HCT116 (cell line): ENCODE measurements around the gene AGER. TPM values are rescaled to one million over a fixed set of nuclear protein-coding genes. Genes with fewer than 3 reads are reported as not detected.
"Not testable (repeated sequence)": the region's sequence is repeated elsewhere in the genome, so short reads cannot be mapped to it uniquely, and the experiment has no call there.

ENCODE experiments used
- ATAC-seq: fragments of 200-7000 bp; cut with Tn5 transposase; 2 replicates; pipeline ENCODE4 v1.9.1; 2020; ENCODE audit warnings: mild to moderate bottlenecking, moderate library complexity
- BruUV-seq: library from RNA; stranded (reverse); fragments of 400-500 nt; replicated peaks from 2 replicates; lab custom pipeline; 2021; lab: Mats Ljungman, UMichigan
- CTCF ChIA-PET: fragments of 300-600 bp; sonication (Branson Sonifier 250); formaldehyde crosslinking; loops from one replicate; lab custom pipeline; 2021; ENCODE audit warnings: antibody characterized with exemption; lab: Charles Lee
- POLR2A ChIA-PET: fragments of 300-600, 350-600 bp; sonication (Branson Sonifier 250); formaldehyde crosslinking; loops from one replicate; lab custom pipeline; 2021; ENCODE audit warnings: antibody characterized with exemption; lab: Charles Lee
- RAD21 ChIA-PET, 2 experiments: fragments of 300-600 bp; sonication (Branson Sonifier 250); formaldehyde crosslinking; loops; one replicate each; lab custom pipeline; 2023; ENCODE audit warnings: low total read pairs in 2 of 2; ENCODE audit not compliant: uncharacterized antibody in 2 of 2, unreplicated experiment in 2 of 2, low non-redundant PET in 1 of 2; lab: Charles Lee
- DNase-seq: peaks from one replicate; pipeline ENCODE4 v3.0.0-alpha.2; 2010; ENCODE audit warnings: low read depth, low spot score
- H2AFZ ChIP-seq: fragments of 200-600 bp; shearing (Covaris generic), sonication (generic); 2 replicates; pipeline ENCODE4 v1.6.1; 2017; ENCODE audit warnings: low read depth, mixed run types, mixed read lengths, antibody characterized with exemption, low read length; ENCODE audit not compliant: poor library complexity, severe bottlenecking
- H3K27ac ChIP-seq: 2 replicates; pipeline ENCODE4 v1.5.1; 2012; ENCODE audit warnings: low read depth, low read length
- H3K27me3 ChIP-seq: fragments of 200-600 bp; sonication (generic); 2 replicates; pipeline ENCODE4 v1.6.1; 2016; ENCODE audit warnings: mixed run types, low read length, mixed read lengths; ENCODE audit not compliant: insufficient read depth
- H3K36me3 ChIP-seq, 2 experiments: fragments of 200-500 bp in 1 of 2; fragments of 200-600 bp in 1 of 2; sonication (Bioruptor generic) in 1 of 2; sonication (generic) in 1 of 2; 2 replicates each; pipeline versions ENCODE4 v1.5.1 to v1.6.1; 2014 to 2016; ENCODE audit warnings: low read length in 2 of 2, inconsistent platforms in 1 of 2, mixed read lengths in 1 of 2, mixed run types in 1 of 2; ENCODE audit not compliant: insufficient read depth in 2 of 2, control insufficient read depth in 1 of 2
- H3K4me1 ChIP-seq, 2 experiments: fragments of 200-600 bp in 1 of 2; sonication (generic) in 1 of 2; 2 replicates each; pipeline versions ENCODE4 v1.5.1 to v1.6.1; 2012 to 2017; ENCODE audit warnings: low read length in 2 of 2, inconsistent platforms in 1 of 2, mild to moderate bottlenecking in 1 of 2, mixed read lengths in 1 of 2, mixed run types in 1 of 2, moderate library complexity in 1 of 2; ENCODE audit not compliant: insufficient read depth in 2 of 2, control insufficient read depth in 1 of 2
- H3K4me2 ChIP-seq: fragments of 200-600 bp; sonication (generic); 2 replicates; pipeline ENCODE4 v1.6.1; 2017; ENCODE audit warnings: mixed run types, low read length, mixed read lengths
- H3K4me3 ChIP-seq, 2 experiments: fragments of 200-600 bp in 1 of 2; sonication (generic) in 1 of 2; replicated peaks in 1 of 2; 2 replicates each; pipeline ENCODE4 v1.5.1; 2011 to 2016; ENCODE audit warnings: low read length in 2 of 2, control low read depth in 1 of 2, low read depth in 1 of 2, mild to moderate bottlenecking in 1 of 2, mixed read lengths in 1 of 2, mixed run types in 1 of 2
- H3K79me2 ChIP-seq: fragments of 200-600 bp; sonication (generic); 2 replicates; pipeline ENCODE4 v1.6.1; 2017; ENCODE audit warnings: mild to moderate bottlenecking, mixed run types, low read length, moderate library complexity, mixed read lengths; ENCODE audit not compliant: insufficient read depth
- H3K9ac ChIP-seq: fragments of 200-600 bp; sonication (generic); 2 replicates; pipeline ENCODE4 v1.6.1; 2016; ENCODE audit warnings: low read length, mixed read lengths
- H3K9me2 ChIP-seq: fragments of 200-600 bp; sonication (generic), shearing (Covaris generic); 2 replicates; pipeline ENCODE4 v1.6.1; 2017; ENCODE audit warnings: mixed run types, mild to moderate bottlenecking, moderate library complexity; ENCODE audit not compliant: insufficient read depth
- H3K9me3 ChIP-seq, 2 experiments: fragments of 200-500 bp in 1 of 2; fragments of 200-600 bp in 1 of 2; sonication (Bioruptor generic) in 1 of 2; sonication (generic) in 1 of 2; 2 replicates each; pipeline ENCODE4 v1.6.1; 2014 to 2017; ENCODE audit warnings: low read length in 2 of 2, mixed read lengths in 2 of 2, inconsistent platforms in 1 of 2, low read depth in 1 of 2, mild to moderate bottlenecking in 1 of 2, mixed run types in 1 of 2, moderate library complexity in 1 of 2; ENCODE audit not compliant: control insufficient read depth in 1 of 2, insufficient read depth in 1 of 2
- H4K20me1 ChIP-seq: fragments of 200-600 bp; sonication (generic), shearing (Covaris generic); 2 replicates; pipeline ENCODE4 v1.6.1; 2017; ENCODE audit warnings: mixed run types, mild to moderate bottlenecking, moderate library complexity; ENCODE audit not compliant: insufficient read depth
- CBX3 ChIP-seq: IDR thresholded peaks from 2 replicates; pipeline ENCODE4 v1.6.1; 2012; ENCODE audit warnings: low read depth
- ELF1 ChIP-seq: IDR thresholded peaks from 2 replicates; pipeline ENCODE4 v1.6.1; 2012; ENCODE audit warnings: low read depth, borderline replicate concordance
- RAD21 ChIP-seq: IDR thresholded peaks from 2 replicates; pipeline ENCODE4 v1.6.1; 2012; ENCODE audit warnings: low read depth, mild to moderate bottlenecking
- SRF ChIP-seq: IDR thresholded peaks from 2 replicates; pipeline ENCODE4 v1.6.1; 2012; ENCODE audit warnings: low read depth
- TCF7L2 ChIP-seq: IDR thresholded peaks from 2 replicates; pipeline ENCODE4 v1.7.0; 2011; ENCODE audit warnings: borderline replicate concordance, inconsistent platforms; ENCODE audit not compliant: insufficient read depth, insufficient read length; ENCODE audit errors: extremely low read depth
- YY1 ChIP-seq: IDR thresholded peaks from 2 replicates; pipeline ENCODE4 v1.6.1; 2011; ENCODE audit warnings: low read length, low read depth, moderate library complexity, mild to moderate bottlenecking; ENCODE audit not compliant: insufficient replicate concordance; ENCODE audit errors: extremely low read depth
- ZNF274 ChIP-seq: fragments of 200-500 bp; sonication (Bioruptor generic); IDR thresholded peaks from 2 replicates; pipeline ENCODE4 v1.6.1; 2014; ENCODE audit warnings: mild to moderate bottlenecking, low read depth, low read length, inconsistent platforms
- intact Hi-C: fragments of 100-400 bp; cut with micrococcal nuclease; formaldehyde crosslinking; loops from 2 replicates; pipeline ENCODE4 v1.10.0; 2022
- total RNA-seq: library from RNA; stranded (reverse); gene quantifications from one replicate; pipeline ENCODE4 v1.2.1, GENCODE V29; 2021; ENCODE audit not compliant: unreplicated experiment
- TF ChIP-seq, protein P1 (sequence below), 3 experiments: fragments of 200-600 bp in 1 of 3; sonication (generic) in 1 of 3; IDR thresholded peaks in 2 of 3; conservative IDR thresholded peaks in 1 of 3; 2 replicates each; pipeline ENCODE4 v1.5.1; 2012 to 2017; ENCODE audit warnings: low read depth in 2 of 3, low read length in 2 of 3, antibody characterized with exemption in 1 of 3, borderline replicate concordance in 1 of 3, control low read depth in 1 of 3, mild to moderate bottlenecking in 1 of 3, mixed read lengths in 1 of 3, mixed run types in 1 of 3, moderate library complexity in 1 of 3; ENCODE audit not compliant: insufficient read depth in 1 of 3
- TF ChIP-seq, protein P2 (sequence below): IDR thresholded peaks from 2 replicates; pipeline ENCODE4 v1.6.1; 2011; ENCODE audit warnings: mild to moderate bottlenecking, low read length, moderate library complexity; ENCODE audit not compliant: insufficient replicate concordance; ENCODE audit errors: extremely low read depth

AGER gene
- total RNA-seq, 1 experiment from 2014 or later: 22.6 TPM

DNA sequence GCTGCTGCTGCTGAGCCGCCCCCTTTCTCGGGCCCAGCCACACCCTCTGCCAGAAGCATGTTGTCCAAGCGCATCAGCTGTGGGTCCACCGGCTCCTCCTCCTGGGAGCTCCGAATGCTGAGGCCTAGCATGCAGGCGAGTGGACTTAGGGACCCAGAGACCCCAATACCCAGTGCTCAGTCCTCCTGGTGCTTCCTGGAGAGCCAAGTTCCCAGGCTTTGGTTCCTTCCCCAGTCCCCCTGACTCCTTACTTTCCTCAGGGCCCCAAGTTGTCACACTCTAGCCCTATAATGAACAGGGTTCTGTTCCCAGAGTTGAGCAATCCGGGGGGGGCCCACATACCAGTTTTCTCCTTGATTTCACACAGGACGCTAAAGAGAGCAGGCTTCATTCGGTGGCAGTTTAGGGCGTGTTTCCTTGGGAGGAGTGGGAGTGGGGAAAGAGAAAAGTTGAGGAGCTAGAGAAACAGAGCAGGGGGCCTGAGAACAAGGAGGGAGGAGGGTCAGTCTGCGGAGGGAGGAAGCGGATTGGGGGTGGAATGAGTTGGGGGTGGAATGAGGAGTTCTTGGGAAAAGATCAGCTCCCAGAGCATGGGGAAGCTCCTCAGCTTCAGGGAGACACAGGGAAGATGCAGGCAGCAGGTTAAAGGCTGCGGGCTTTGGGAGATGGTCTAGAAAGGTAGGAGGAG is 4.5 kb upstream of the AGER start:
- POLR2A ChIA-PET: interaction anchor here (0.6 kb wide), 1 partner anchor 59 kb away, joined by 3 read pairs; the partner anchor contains the start of gene FKBPL
- H3K27me3 ChIP-seq: no peaks in the 10 kb centered on the region
- intact Hi-C loops: no loop called here
- DNase-seq: no peak
- peak overlapping the region; percentile 87 for H3K9ac ChIP-seq
- H3K9me2 ChIP-seq: no peaks in the 10 kb centered on the region
- no peaks in the 10 kb centered on the region for H4K20me1 ChIP-seq
- CTCF ChIA-PET: no interaction called here
- peaks cover 0 to 3% of the 10 kb centered on the region in 2 experiments; a peak in 2 of 4 replicates for H3K36me3 ChIP-seq
- H3K9me3 ChIP-seq: no peaks in the 10 kb centered on the region
- RAD21 ChIA-PET: no interaction called here
- H3K27ac ChIP-seq: peak overlapping the region; percentile 81
- H3K79me2 ChIP-seq: peaks cover 13% of the 10 kb centered on the region
- H3K4me3 ChIP-seq: peak overlapping the region; percentile 80 to 84
- peaks cover 16 to 60% of the 10 kb centered on the region in 2 experiments for H3K4me1 ChIP-seq
- ATAC-seq: no peak
- no peak overlapping the region for H2AFZ ChIP-seq
- TSS peak; percentile 23 for BruUV-seq
- H3K4me2 ChIP-seq: peak overlapping the region; percentile 81
- TF ChIP-seq SRF: no peak
- TF ChIP-seq, protein P1, sequence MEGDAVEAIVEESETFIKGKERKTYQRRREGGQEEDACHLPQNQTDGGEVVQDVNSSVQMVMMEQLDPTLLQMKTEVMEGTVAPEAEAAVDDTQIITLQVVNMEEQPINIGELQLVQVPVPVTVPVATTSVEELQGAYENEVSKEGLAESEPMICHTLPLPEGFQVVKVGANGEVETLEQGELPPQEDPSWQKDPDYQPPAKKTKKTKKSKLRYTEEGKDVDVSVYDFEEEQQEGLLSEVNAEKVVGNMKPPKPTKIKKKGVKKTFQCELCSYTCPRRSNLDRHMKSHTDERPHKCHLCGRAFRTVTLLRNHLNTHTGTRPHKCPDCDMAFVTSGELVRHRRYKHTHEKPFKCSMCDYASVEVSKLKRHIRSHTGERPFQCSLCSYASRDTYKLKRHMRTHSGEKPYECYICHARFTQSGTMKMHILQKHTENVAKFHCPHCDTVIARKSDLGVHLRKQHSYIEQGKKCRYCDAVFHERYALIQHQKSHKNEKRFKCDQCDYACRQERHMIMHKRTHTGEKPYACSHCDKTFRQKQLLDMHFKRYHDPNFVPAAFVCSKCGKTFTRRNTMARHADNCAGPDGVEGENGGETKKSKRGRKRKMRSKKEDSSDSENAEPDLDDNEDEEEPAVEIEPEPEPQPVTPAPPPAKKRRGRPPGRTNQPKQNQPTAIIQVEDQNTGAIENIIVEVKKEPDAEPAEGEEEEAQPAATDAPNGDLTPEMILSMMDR (IDR thresholded peaks at IDR 0.05 in 2 of 3, conservative IDR thresholded peaks at IDR 0.05 in 1 of 3; ENCODE audit: borderline replicate concordance in 1 of 3, insufficient read depth in 1 of 3, low read depth in 2 of 3, low read length in 2 of 3): no peak
- TF ChIP-seq ZNF274: no peak
- no peak for TF ChIP-seq RAD21
- no peak for TF ChIP-seq CBX3
- no peak for TF ChIP-seq ELF1
- TF ChIP-seq, protein P2, sequence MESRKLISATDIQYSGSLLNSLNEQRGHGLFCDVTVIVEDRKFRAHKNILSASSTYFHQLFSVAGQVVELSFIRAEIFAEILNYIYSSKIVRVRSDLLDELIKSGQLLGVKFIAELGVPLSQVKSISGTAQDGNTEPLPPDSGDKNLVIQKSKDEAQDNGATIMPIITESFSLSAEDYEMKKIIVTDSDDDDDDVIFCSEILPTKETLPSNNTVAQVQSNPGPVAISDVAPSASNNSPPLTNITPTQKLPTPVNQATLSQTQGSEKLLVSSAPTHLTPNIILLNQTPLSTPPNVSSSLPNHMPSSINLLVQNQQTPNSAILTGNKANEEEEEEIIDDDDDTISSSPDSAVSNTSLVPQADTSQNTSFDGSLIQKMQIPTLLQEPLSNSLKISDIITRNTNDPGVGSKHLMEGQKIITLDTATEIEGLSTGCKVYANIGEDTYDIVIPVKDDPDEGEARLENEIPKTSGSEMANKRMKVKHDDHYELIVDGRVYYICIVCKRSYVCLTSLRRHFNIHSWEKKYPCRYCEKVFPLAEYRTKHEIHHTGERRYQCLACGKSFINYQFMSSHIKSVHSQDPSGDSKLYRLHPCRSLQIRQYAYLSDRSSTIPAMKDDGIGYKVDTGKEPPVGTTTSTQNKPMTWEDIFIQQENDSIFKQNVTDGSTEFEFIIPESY: no peak
- TF ChIP-seq TCF7L2: no peak
- TF ChIP-seq YY1: no peak

GRCh38 chr6:32187725-32188380 is 3.8 kb upstream of the AGER start:
- H3K9ac ChIP-seq, H3K4me3 ChIP-seq, POLR2A ChIA-PET, CTCF ChIA-PET, H3K27ac ChIP-seq, H4K20me1 ChIP-seq, H3K9me3 ChIP-seq, H3K36me3 ChIP-seq, DNase-seq, H2AFZ ChIP-seq, intact Hi-C loops, BruUV-seq, H3K27me3 ChIP-seq, ATAC-seq, H3K9me2 ChIP-seq, RAD21 ChIA-PET: not testable (repeated sequence)
- Histone ChIP-seq H3K4me1 (peaks cover 16 to 59% of the 10 kb centered on the region in 2 experiments), H3K79me2 (peaks cover 13% of the 10 kb centered on the region), H3K4me2 (peak overlapping the region; percentile 81)
